IPS-15b (cell line): Measurements from ENCODE around the gene CACNG8.
"Not testable (repeated sequence)": the region's sequence is repeated elsewhere in the genome, so short reads cannot be mapped to it uniquely, and the experiment has no call there.

Experiments used
- H3K27me3 ChIP-seq: one replicate; pipeline ENCODE4 v1.6.1; 2013; ENCODE audit warnings: low read length; ENCODE audit not compliant: control insufficient read depth, insufficient read depth
- H3K36me3 ChIP-seq: one replicate; pipeline ENCODE4 v1.6.1; 2013; ENCODE audit warnings: low read length; ENCODE audit not compliant: control insufficient read depth, insufficient read depth
- H3K4me1 ChIP-seq: one replicate; pipeline ENCODE4 v1.6.1; 2013; ENCODE audit warnings: mild to moderate bottlenecking, low read length; ENCODE audit not compliant: control insufficient read depth, insufficient read depth
- H3K4me3 ChIP-seq: one replicate; pipeline ENCODE4 v1.5.1; 2013; ENCODE audit warnings: low read depth, low read length
- H3K9ac ChIP-seq: one replicate; pipeline ENCODE4 v1.6.1; 2013; ENCODE audit warnings: low read depth, mild to moderate bottlenecking, low read length
- H3K9me3 ChIP-seq: one replicate; pipeline ENCODE4 v1.6.1; 2013; ENCODE audit warnings: mild to moderate bottlenecking, low read length; ENCODE audit not compliant: control insufficient read depth, insufficient read depth

The CACNG8 gene

DNA sequence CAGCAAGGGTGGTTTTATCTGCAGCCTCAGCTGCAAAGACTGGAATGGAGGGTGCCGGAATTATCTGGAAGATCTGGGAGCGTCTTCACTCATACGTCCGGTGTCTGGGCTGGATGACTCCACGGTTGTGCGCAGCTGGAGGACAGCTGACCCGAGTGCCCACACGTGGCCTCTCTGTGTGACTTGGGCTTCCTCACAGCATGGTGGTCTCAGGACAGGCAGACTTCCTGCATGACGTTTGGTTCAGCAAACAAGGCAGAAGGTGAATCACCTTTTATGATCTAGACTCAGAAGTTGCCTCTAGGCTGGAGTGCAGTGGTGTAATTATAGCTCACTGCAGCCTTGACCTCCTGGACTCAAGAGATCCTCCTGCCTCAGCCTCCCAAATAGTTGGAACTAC, 61.9 kb downstream of the CACNG8 start:
- Histone ChIP-seq H3K4me3 (no peak overlapping the region), H3K36me3 (no peaks in the 10 kb centered on the region), H3K9me3 (no peaks in the 10 kb centered on the region), H3K27me3 (peaks cover 5% of the 10 kb centered on the region), H3K4me1 (peaks cover 10% of the 10 kb centered on the region), H3K9ac (no peak overlapping the region)

GRCh38 chr19:54026656-54027055, 63.9 kb downstream of the CACNG8 start:
- peaks cover 5% of the 10 kb centered on the region for H3K4me1 ChIP-seq
- no peaks in the 10 kb centered on the region for H3K9me3 ChIP-seq
- H3K27me3 ChIP-seq: peaks cover 5% of the 10 kb centered on the region
- H3K36me3 ChIP-seq: no peaks in the 10 kb centered on the region
- no peak overlapping the region for H3K9ac ChIP-seq
- H3K4me3 ChIP-seq: no peak overlapping the region

DNA sequence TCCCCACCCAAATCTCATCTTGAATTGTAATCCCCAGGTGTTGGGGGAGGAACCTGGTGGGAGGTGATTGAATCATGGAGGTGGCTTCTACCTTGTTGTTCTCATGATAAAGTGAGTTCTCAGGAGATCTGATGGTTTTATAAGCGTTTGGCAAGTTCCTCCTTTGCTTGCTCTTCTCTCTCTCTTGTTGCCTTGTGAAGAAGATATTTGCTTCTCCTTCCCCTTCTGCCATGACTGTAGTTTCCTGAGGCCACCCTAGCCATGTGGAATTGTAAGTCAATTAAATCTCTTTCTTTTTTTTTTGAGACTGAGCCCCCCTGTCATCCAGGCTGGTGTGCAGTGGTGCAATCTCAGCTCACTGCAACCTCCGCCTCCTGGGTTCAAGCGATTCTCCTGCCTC, 66.6 kb downstream of the CACNG8 start:
- Histone ChIP-seq H3K9me3 (no peaks in the 10 kb centered on the region), H3K4me3 (no peak overlapping the region), H3K4me1 (no peaks in the 10 kb centered on the region)

DNA sequence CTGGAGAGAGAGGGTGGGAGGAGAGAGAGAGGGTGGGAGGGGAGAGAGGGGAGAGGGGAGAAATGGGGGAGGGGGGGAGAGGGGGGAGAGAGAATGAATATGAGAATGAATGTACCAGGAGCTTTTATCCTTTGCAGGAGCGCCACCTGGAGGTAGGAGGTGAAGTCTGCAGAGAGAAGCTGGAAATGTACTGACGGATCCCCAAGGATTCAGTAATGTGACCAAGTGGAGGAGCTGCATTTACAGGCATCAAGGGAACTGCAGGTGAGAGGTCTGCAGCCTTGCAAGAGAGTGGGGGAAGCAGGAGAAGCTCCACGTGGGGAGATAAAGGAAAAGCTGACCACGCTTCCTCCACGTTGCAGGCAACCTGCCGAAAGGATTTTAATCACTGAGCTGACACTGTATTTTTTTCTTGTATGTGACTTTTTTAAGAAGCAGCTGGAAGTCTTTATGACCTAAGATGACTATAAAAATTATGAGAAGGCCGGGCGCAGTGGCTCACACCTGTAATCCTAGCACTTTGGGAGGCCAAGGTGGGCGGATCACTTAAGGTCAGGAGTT, 67.3 kb downstream of the CACNG8 start:
- Histone ChIP-seq H3K4me3 (no peak overlapping the region), H3K27me3 (peaks cover under 1% of the 10 kb centered on the region), H3K9ac (no peak overlapping the region), H3K4me1 (peaks cover 2% of the 10 kb centered on the region), H3K9me3 (no peaks in the 10 kb centered on the region), H3K36me3 (no peaks in the 10 kb centered on the region)

More for the DNA sequence above, 66.6 kb downstream of the CACNG8 start:
- Histone ChIP-seq H3K9ac (no peak overlapping the region), H3K36me3 (no peaks in the 10 kb centered on the region), H3K27me3 (peaks cover 5% of the 10 kb centered on the region)

GRCh38 chr19:54030895-54031586, 68.3 kb downstream of the CACNG8 start:
- H3K27me3 ChIP-seq: no peaks in the 10 kb centered on the region
- H3K4me3 ChIP-seq: no peak overlapping the region
- no peaks in the 10 kb centered on the region for H3K9me3 ChIP-seq
- H3K36me3 ChIP-seq: no peaks in the 10 kb centered on the region
- H3K9ac ChIP-seq: no peak overlapping the region
- H3K4me1 ChIP-seq: peaks cover 9% of the 10 kb centered on the region

DNA sequence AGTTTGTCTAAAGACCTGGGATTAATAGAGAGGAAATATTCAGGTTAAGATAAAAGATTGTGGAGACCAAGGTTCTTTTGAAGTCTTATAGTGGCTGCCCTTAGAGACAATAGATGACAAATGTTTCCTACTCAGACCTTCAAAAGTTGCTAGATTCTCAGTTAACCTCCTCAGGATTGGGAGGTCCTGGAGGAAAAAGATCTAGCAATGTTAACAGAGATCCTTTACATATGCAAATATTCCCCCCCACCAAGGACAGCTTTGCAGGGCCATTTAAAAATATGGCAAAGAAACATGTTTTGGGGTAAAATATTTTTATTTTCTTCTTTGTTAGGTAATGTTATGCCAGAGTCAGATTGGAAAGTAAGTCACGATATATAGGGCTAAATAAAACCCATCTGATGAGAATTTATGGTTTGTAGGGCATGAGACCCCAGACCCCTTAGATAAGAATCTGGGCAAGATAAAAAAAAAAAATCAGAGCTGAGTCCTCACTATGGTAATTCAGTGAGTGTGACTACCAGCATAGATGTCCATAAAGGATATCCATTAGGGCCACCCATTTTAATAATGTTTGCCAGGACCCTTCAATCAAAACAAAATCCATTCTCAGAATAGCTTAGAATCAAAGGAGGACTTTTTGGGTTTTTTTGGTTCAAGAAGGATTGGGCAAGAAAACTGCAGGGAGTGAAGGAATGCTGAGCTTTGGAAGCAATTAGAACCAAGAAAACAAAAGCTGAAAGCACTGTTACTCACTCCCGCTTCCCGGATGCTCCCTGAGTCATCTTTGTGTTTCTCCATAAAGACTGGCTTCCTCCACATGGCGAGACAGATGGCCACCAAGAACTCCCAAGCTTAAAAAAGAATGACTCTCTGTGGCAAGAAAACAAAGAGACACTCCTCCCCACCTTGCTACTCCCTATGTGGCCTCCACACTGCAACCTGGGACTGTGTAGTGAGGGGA, 72.8 kb downstream of the CACNG8 start:
- Histone ChIP-seq H3K9ac (no peak overlapping the region), H3K4me1 (peaks cover 9% of the 10 kb centered on the region), H3K9me3 (no peaks in the 10 kb centered on the region), H3K4me3 (no peak overlapping the region), H3K36me3 (no peaks in the 10 kb centered on the region), H3K27me3 (no peaks in the 10 kb centered on the region)

- H3K27me3 ChIP-seq, H3K9ac ChIP-seq, H3K9me3 ChIP-seq, H3K4me3 ChIP-seq, H3K4me1 ChIP-seq, H3K36me3 ChIP-seq: not testable (repeated sequence)
These were observed 73.8 kb downstream of the CACNG8 start for GRCh38 chr19:54036542-54036941.
